ENCODE measurements around the gene KRTAP29-1.
"Not testable (repeated sequence)": the region's sequence is repeated elsewhere in the genome, so short reads cannot be mapped to it uniquely, and the experiment has no call there.

Gene KRTAP29-1

DNA sequence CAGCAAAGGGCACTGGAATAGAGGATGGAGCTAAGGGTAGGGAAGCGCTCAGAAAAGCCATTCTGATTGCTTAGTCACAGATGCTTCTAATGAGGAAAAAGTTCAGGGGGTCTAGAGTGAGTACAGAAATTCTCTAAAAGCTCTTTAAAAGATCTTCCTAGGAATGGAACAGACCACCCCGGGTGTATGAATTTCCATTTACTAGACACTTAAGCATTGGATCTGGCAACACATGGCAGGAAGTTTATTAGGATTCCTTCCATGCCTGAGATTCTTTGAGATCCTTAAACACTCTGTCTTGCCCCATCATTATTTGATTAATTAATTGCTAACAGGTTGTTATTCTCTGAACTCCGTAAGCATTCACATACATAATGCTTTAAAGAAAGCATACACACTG lies 18.6 kb downstream of the KRTAP29-1 start:
- no peak overlapping the region for H3K4me3 ChIP-seq (ENCODE audit: control insufficient read depth, low read depth, low read length)
- TF ChIP-seq, protein P1, sequence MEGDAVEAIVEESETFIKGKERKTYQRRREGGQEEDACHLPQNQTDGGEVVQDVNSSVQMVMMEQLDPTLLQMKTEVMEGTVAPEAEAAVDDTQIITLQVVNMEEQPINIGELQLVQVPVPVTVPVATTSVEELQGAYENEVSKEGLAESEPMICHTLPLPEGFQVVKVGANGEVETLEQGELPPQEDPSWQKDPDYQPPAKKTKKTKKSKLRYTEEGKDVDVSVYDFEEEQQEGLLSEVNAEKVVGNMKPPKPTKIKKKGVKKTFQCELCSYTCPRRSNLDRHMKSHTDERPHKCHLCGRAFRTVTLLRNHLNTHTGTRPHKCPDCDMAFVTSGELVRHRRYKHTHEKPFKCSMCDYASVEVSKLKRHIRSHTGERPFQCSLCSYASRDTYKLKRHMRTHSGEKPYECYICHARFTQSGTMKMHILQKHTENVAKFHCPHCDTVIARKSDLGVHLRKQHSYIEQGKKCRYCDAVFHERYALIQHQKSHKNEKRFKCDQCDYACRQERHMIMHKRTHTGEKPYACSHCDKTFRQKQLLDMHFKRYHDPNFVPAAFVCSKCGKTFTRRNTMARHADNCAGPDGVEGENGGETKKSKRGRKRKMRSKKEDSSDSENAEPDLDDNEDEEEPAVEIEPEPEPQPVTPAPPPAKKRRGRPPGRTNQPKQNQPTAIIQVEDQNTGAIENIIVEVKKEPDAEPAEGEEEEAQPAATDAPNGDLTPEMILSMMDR (IDR thresholded peaks at IDR 0.05; ENCODE audit: control insufficient read depth, insufficient read depth, low read depth, low read length, missing control alignments): no peak
- peak; percentile 75 for DNase-seq (ENCODE audit: low read depth)

DNA sequence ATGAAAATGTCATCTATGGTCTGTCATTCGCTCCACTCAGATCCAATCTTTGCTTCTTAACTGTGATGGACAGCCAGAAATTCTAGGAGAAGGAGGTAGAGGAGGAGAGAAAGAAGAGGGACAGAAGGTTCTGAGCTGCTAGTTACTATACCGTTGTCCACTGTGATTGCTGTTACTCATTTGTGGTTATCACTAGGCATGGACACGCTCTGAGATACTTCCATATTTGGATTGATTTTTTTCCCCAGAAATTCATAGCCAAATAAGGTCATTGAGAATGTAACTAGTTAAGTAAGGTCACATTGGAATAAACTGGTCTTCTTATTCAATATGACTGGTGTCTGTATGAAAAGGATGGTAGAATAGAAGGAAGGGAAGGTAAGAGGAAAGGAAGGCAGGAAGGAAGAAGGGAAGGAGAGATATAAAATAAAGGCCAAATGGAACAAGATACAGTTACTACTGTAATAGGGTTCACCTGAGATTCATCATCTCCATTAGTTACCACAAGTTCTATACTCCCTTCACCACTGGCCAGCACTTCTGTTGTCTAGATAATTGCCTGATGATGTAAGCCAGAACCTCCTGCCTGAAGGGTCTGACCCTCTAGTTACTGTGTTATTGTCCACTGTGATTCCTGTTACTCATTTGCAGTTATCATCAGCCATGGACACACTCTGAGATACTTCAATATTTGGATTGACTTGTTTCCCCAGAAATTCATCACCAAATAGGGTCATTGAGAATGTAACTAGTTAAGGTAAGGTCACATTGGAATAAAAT lies 24.3 kb downstream of the KRTAP29-1 start:
- no peak overlapping the region for H3K4me3 ChIP-seq (ENCODE audit: control insufficient read depth, low read depth, low read length)
- no peak for DNase-seq (ENCODE audit: low read depth)
- TF ChIP-seq, protein P1 (IDR thresholded peaks at IDR 0.05; ENCODE audit: control insufficient read depth, insufficient read depth, low read depth, low read length, missing control alignments): no peak

DNA sequence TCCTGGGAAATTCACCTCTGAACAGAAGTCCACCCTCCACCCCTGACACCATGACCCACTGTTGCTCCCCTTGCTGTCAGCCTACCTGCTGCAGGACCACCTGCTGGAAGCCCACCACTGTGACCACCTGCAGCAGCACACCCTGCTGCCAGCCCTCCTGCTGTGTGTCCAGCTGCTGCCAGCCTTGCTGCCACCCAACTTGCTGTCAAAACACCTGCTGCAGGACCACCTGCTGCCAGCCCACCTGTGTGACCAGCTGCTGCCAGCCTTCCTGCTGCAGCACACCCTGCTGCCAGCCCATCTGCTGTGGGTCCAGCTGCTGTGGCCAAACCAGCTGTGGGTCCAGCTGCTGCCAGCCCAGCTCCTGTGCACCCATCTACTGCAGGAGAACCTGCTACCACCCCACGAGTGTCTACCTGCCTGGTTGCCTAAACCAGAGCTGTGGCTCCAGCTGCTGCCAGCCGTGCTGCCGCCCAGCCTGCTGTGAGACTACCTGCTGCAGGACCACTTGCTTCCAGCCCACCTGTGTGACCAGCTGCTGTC lies 26.9 kb downstream of the KRTAP29-1 start, which contains the start of gene KRTAP9-7:
Gene KRTAP9-7, plus strand, starts transcription at position 51 of the 543 bp plus-strand sequence. Its CDS starts 0 bp downstream, at position 51.
- H3K4me3 ChIP-seq (ENCODE audit: control insufficient read depth, low read depth, low read length); DNase-seq (ENCODE audit: low read depth): not testable (repeated sequence)

DNA sequence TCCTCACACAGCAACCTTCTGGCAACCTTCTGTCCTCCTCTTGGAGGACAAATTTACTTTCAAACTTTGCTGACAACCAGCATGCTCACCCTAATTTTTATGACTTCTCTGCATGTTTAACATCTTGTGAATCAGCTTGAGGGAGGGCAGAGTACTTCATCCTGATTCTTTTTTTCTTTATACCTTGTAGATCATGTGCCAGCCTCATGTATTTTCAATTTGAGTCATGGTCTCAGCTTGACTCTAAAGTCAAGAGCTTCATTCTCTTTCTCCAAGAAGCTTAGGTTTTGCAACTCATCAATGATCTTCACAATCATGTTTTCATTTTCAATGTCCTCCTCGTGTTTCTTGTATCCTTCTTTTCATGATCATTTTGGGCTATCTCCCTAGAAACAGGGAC lies 30.8 kb downstream of the KRTAP29-1 start:
- H3K4me3 ChIP-seq (ENCODE audit: control insufficient read depth, low read depth, low read length): no peak overlapping the region
- TF ChIP-seq, protein P1 (IDR thresholded peaks at IDR 0.05; ENCODE audit: control insufficient read depth, insufficient read depth, low read depth, low read length, missing control alignments): no peak
- DNase-seq (ENCODE audit: low read depth): no peak

DNA sequence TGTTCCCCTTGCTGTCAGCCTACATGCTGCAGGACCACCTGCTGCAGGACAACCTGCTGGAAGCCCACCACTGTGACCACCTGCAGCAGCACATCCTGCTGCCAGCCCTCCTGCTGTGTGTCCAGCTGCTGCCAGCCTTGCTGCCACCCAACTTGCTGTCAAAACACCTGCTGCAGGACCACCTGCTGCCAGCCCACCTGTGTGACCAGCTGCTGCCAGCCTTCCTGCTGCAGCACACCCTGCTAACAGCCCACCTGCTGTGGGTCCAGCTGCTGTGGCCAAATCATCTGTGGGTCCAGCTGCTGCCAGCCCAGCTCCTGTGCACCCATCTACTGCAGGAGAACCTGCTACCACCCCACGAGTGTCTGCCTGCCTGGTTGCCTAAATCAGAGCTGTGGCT lies 31.3 kb downstream of the KRTAP29-1 start:
- H3K4me3 ChIP-seq (ENCODE audit: control insufficient read depth, low read depth, low read length); DNase-seq (ENCODE audit: low read depth): not testable (repeated sequence)

DNA sequence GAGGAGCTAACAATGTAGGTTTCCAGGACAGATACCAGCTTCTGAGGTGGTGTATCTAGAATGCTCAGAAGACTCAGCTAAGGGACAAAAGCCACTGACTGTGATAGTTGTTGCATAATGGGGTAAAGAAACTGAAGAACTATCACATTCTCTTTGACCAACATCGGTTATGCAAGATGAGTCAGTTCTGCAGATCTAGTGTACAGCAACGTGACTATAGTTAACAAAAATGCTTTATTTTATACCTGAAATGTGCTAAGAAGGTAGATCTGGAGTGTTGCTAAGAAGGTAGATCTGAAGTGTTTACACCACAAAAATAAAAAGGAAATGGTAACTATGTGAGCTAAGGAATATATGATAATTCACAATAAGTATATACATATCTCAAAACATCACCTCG lies 34.9 kb downstream of the KRTAP29-1 start:
- no peak overlapping the region for H3K4me3 ChIP-seq (ENCODE audit: control insufficient read depth, low read depth, low read length)

DNA sequence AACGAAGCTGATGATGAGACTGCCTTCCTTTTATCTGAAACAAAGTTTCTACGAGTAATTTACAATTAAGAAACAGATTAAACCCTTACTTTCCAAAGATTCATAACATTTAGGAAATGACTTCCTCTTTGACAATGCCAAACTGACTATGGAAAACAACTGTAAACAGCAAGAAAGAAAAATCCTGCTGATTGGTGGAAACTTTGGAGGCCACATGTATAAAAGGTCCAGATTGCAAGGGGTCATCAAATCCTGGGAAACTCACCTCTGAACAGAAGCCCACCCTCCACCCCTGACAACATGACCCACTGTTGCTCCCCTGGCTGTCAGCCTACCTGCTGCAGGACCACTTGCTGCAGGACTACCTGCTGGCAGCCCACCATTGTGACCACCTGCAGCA lies 37.6 kb downstream of the KRTAP29-1 start, which contains the start of gene KRTAP9-6:
Gene KRTAP9-6, plus strand, starts transcription at position 301 of the 400 bp plus-strand sequence. Its CDS starts 0 bp downstream, at position 301.
- TF ChIP-seq, protein P1 (IDR thresholded peaks at IDR 0.05; ENCODE audit: control insufficient read depth, insufficient read depth, low read depth, low read length, missing control alignments): no peak
- DNase-seq (ENCODE audit: low read depth): no peak
- no peak within 1 kb of the TSS for H3K4me3 ChIP-seq (ENCODE audit: control insufficient read depth, low read depth, low read length)

More for the DNA sequence above, 34.9 kb downstream of the KRTAP29-1 start:
- no peak for DNase-seq (ENCODE audit: low read depth)
- TF ChIP-seq, protein P1 (IDR thresholded peaks at IDR 0.05; ENCODE audit: control insufficient read depth, insufficient read depth, low read depth, low read length, missing control alignments): no peak
